Choroid plexus epithelial cell (primary cell): Measurements from ENCODE around the gene SURF2.

Source experiments
- DNase-seq: peaks from one replicate; pipeline ENCODE4 v3.0.0-alpha.2; 2010; ENCODE audit warnings: low read depth
- H3K4me3 ChIP-seq: 2 replicates; pipeline ENCODE4 v1.5.1; 2011; ENCODE audit warnings: low read depth, mild to moderate bottlenecking, control low read depth, low read length, moderate library complexity
- TF ChIP-seq, protein P1 (sequence below): conservative IDR thresholded peaks from 2 replicates; pipeline ENCODE4 v1.5.1; 2011; ENCODE audit warnings: low read depth, mild to moderate bottlenecking, control low read depth, inconsistent platforms, low read length, moderate library complexity

The SURF2 gene

DNA sequence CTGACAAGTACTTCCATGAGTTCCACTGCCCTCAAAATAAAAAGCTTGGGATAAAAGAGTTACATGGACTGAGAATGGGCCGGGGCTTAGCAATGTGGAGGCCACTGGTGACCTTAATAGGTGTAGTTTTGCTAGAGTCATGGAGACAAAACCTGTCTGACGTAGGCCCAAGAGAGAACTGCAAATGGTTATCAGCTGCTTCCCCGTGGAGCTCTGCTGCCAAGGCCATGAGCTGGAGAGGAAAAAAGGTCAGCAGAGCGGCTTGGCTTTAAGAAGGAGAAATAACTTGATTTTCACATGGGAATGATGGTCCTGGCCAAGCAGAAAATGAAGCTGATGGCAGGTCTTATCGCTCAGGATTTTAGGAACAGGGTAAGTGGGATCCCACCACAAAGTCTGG, 16.7 kb upstream of the SURF2 start:
- TF ChIP-seq, protein P1, sequence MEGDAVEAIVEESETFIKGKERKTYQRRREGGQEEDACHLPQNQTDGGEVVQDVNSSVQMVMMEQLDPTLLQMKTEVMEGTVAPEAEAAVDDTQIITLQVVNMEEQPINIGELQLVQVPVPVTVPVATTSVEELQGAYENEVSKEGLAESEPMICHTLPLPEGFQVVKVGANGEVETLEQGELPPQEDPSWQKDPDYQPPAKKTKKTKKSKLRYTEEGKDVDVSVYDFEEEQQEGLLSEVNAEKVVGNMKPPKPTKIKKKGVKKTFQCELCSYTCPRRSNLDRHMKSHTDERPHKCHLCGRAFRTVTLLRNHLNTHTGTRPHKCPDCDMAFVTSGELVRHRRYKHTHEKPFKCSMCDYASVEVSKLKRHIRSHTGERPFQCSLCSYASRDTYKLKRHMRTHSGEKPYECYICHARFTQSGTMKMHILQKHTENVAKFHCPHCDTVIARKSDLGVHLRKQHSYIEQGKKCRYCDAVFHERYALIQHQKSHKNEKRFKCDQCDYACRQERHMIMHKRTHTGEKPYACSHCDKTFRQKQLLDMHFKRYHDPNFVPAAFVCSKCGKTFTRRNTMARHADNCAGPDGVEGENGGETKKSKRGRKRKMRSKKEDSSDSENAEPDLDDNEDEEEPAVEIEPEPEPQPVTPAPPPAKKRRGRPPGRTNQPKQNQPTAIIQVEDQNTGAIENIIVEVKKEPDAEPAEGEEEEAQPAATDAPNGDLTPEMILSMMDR = no peak
- no peak for DNase-seq
- H3K4me3 ChIP-seq = no peak overlapping the region

DNA sequence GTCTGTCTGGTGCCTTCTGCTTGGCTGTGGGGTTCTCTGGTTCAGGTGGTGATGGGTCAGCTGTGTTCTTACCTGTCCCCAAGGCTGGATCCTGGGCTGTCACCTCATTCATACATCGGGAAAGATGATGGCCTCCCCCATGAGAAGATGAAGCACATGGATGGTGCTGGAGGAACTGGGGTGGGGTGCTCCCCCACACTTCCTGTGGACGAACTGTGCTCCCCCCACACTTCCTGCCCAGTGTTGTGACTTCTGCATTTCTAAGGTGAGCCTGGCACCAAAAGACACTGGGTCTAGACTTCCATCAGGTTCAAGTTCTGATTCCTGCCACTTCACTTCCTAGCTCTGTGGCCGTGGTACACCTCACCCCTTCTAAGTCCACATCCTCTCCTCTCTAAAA, 16.1 kb upstream of the SURF2 start:
- DNase-seq = no peak
- TF ChIP-seq, protein P1 = no peak
- H3K4me3 ChIP-seq = no peak overlapping the region

DNA sequence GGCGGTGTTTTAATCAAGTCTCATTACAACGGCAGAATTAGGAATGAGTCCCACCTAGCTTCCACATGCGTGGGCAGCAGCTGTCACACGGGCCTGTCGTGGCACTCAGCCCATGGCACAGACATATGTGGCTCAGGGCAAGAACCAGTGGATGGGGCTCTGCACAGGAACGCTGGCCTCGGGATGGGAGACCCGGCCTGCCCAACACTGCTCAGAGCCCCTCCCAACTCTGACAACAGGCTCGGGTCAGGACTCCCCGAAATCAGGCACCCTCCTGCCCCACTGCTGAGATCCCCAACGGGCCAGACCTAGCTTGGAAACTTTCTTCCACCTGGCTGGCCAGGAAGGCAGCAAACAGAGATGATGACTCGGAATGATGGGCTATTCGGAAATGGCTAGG, 15.4 kb upstream of the SURF2 start:
- no peak overlapping the region for H3K4me3 ChIP-seq
- TF ChIP-seq, protein P1 = no peak
- no peak for DNase-seq

DNA sequence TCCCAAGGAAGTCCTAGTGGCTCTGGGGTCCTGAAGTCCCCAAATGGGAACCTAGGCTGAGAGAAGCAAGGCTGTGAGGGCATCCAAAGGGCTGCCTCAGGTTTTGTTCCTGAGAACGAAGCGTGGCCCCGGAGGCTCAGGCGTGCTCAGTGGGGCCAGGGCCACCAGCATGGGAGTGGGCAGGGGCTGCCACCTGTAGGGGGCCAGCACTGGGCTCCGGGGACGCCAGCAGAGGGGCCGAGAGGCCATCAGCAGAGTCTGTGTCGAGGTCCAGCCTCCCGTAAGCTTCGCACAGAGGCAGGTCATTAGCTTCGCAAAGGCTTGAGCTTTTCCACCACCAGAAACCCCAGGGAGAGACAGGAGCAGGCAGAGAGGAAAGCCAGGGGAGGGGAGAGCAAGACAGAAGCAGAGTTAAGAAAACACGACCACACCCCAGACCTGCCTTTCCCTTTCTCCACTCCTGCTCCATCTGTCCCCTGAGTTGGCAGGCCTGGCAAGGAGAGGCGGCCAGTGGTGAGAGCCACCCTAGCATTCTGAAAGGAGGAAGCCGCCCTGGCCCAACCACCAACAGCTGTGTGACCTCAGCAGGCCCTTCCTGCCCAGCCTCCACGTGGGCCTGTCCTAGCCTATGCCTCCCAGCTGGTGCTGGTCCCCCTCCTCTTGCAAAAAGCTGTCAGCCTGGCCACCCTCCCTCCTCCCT, 14.8 kb upstream of the SURF2 start:
- no peak for DNase-seq
- TF ChIP-seq, protein P1 = no peak
- H3K4me3 ChIP-seq = no peak overlapping the region

DNA sequence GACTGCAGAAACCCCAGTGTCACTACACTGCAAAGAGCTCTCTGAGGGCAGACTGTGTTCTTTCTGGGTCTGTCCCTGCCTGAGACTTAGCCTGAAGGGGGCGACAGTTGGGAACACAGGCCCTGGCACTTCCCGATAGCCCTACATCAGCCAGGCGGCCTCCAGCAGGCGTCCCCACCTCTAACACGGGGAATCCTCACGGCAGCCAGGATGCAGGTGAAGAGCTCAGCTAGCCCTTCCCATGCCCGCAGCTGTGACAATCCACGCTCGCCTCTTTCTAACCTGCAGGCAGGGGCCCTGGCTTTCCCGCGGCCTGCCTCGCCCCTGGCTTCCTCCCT, 14.3 kb upstream of the SURF2 start:
- no peak for DNase-seq
- TF ChIP-seq, protein P1 = peak; percentile 50
- no peak overlapping the region for H3K4me3 ChIP-seq

DNA sequence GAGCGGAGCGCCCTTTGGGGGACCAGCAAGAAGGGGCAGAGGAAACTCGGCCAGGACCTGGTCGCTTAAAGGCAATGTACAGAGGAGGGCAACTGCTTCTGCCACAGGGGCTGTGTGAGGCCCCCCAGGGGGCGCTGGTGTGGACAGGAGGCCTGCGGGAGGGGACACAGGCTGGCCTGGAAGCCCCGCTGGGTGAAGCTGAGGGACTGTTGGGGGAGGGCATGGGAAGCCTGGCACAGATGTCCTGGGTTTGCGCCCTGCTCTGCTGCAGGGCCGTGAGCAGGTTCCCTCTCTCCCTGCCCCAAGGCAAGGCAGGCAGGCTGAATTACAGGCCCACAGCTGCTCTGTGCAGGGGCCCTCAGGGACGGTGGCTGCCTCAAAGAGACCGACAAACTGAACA, 13.8 kb upstream of the SURF2 start:
- TF ChIP-seq, protein P1 = peak; percentile 35
- no peak overlapping the region for H3K4me3 ChIP-seq
- no peak for DNase-seq

DNA sequence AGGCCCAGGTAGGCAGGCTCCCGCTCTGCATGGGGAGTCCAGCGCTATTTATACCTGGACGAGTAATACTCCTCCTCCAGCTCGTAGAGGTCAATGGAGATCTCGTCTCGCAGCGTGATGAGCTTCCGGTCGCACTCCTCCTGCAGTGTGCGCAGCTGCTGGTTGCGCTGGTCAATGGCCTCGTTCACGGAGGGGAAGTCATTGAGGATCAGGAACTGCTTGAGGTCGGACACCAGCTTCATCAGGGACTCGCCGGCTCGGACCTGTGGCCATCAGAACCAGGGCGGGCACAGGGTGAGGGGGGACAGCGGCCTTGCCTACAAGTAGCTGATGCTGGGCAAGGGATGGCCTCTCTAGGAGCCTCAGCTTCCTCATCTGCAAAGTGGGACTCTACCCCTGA, 12.3 kb upstream of the SURF2 start:
- no peak overlapping the region for H3K4me3 ChIP-seq
- no peak for DNase-seq
- TF ChIP-seq, protein P1 = no peak
